ENCODE measurements around the gene CBFB.

Gene CBFB

DNA sequence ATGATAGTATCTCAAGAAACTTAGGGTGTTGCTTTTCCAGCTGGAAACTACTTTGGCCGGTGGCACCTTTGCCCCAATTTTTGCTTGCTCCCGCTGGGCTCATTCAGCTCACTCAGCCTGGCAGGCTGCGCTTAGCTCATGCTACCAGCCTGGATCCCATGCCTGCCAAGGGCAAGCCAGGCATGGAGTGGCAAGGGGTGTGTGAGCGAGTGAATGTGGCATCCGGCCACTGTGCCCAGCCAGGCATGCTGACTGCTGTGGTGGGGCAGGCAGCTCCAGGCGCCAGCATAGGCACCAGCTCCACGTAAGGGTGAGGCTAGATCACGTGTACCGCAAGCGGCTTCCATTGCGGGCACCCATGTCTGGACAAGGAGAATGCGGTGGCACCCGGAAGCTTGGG lies 112.4 kb downstream of the CBFB start:
- no peak for FAIRE-seq

DNA sequence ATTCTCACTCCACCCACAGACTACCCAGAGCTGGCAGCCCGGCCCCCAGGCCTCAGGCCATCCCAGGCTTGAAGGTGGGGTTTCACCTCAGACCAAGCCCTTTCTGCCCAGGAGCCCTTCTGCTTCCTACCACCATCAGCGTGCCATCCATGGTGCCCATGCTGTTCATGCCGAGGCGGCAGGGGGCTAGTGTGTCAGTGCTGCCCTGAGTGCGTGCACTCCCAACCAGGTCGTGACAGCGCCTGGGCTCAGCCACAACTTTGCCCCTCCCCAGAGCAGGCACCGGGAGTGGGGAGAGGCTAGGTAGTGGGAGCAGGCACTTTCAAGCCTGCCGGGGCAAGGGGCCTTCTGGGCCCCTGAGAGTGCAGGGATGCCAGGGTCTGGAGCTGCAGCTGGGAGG lies 113.4 kb downstream of the CBFB start:
- FAIRE-seq: no peak

DNA sequence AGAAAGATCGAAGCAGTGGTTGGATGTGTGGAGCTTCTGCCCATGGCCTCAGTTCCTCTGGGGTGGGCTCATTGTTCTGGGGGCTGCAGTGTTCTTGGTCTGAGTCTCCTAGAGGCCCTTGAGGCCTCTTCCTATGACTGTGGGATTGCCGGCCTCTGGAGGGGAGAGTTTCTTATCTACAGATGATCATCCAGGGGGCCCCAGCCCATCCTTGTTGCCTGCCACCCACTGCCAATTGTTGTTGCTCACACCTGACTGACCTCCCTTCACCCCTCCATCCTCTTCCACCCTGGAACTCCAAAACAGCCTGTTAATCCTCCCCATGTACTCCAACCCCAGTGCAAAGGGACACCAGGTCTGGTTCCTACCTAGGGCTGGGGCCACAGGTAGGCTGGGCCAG lies 116.0 kb downstream of the CBFB start:
- FAIRE-seq: no peak

DNA sequence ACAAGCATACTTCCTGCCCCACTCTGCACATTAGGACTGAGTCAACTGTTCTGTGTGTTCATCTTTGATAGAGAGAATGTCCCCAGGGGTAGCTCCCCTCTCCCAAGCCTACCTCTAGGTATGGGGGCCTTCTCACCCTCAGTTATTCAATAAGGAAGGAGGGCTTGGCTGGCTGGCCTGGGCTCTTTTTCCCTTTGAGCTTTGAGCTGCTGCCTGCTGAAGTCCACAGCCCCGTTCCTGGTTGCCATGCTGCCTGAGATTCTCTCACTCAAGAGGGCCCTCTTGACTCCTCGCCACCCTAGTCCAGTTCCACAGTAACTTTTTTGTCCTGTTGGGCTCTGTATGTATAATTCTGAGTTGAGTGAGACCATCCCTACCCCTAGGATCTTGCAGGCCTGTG lies 116.8 kb downstream of the CBFB start:
- no peak for FAIRE-seq

DNA sequence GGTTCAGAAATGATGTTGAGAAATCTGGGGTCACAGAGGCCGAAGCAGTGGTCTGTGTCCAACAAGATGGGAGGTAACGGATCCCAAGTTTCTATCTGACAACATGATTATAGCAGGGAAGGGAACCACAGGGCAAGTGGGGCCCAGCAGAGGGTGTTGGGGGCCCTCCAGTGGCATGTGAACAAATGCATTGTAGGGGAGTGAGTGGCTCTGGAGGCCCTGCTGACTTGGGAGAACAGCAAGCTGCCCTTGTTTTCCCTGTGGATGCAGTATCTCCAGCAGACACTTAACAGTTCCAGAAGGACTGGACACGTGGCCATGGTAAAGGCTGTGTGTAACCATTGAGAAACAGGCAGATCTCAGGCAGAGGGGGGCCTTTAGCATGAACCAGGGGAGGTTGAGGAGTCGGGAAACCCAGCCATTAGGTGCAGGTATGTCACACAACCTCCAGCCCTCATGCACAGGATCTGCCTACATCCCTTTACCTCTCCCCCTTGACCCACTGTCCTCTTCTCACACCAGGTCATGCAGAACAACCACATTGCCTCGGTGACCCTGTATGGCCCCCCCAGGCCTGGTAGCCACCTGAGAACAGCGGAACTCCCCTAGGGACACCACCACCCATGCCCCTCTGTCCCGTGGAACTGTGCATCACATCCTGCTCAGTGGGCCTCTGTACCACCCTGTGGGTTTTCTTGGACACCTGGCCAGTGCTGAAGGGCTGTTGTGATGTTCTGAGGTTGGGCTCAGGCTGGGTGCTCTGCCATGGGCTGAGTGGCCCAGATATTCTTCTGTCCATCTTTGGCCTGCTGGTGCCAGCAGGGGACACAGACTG lies 117.8 kb downstream of the CBFB start:
- no peak for FAIRE-seq

DNA sequence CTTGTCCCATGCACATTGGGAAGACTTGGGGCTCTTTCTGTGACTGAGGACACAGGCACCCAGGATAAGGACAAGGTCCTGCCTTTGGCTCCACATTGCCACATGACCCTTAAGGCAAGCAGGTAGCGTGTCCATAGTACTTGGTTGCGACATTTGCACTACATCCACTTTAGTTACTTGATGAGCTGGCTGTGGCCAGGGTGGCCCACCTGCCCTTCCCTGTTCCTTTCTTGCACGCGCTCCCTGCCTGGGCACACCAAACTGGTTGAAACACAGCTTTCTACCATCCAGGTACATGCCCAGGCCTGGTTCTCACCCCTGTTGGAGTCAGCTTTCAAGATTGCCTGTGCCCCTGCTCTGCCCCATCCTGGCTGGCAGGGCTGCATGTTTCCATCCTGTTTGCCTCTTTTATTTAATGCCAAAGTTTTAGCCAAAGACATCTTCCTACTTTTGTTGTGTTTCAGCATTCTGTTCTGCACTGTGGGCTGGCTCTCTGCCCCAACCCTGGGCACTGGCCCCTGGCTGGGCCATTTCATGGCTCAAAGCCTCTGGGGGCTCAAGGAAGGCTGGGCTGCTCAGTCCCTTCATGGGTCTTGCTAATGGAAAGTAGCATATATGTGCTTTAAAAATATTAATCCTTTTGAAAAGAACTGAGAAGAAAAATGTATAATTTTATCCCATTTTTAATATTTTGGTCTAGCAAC lies 118.6 kb downstream of the CBFB start:
- FAIRE-seq: no peak

DNA sequence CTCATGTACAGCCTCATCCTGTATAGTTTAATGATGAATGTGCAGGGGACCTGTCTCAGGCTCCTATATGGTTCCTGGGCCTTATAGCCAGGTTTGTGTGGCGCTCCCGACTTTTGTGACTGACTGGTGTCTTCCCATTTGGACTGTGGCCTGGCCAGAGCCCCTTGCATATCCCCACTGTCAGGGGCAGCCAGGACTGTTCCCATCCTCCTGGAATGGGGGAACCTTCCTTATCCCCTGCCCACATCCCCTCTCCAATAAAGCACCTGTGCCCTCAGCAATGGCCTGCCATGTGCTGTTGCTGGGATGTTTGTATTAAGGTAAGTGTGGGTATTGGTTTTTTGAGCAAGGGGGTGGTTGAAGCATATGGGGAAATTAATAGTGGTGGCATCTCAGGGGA lies 119.3 kb downstream of the CBFB start:
- no peak for FAIRE-seq

DNA sequence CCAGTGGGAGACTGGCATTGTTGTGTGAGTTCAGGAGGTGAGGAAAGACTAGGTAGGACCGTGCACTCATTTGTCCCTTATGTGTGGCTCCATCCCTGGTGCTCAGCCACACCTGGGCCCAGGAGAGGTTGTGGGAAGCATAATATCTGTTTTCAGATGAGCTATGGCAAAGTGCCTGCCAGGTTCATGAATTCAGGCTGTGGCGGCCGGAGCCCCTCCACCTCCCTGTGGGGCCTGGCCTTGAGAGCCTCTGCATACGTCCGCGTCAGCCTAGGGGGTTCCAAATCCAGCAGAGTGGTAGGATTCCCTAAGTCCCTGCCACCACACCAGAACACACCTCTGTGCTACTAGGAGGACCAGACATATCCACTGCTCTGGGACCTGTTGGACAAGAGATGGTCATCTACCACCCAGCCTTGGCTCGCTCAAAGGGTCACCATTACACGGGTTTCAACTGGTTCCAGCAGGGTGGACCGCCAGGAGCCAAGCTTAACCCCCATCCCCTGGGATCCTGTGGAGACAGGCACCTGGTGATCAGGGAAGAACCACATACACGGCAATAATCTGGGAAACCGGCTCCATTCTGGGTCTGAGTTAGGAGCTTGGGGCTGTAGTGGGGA lies 119.8 kb downstream of the CBFB start:
- FAIRE-seq: no peak

DNA sequence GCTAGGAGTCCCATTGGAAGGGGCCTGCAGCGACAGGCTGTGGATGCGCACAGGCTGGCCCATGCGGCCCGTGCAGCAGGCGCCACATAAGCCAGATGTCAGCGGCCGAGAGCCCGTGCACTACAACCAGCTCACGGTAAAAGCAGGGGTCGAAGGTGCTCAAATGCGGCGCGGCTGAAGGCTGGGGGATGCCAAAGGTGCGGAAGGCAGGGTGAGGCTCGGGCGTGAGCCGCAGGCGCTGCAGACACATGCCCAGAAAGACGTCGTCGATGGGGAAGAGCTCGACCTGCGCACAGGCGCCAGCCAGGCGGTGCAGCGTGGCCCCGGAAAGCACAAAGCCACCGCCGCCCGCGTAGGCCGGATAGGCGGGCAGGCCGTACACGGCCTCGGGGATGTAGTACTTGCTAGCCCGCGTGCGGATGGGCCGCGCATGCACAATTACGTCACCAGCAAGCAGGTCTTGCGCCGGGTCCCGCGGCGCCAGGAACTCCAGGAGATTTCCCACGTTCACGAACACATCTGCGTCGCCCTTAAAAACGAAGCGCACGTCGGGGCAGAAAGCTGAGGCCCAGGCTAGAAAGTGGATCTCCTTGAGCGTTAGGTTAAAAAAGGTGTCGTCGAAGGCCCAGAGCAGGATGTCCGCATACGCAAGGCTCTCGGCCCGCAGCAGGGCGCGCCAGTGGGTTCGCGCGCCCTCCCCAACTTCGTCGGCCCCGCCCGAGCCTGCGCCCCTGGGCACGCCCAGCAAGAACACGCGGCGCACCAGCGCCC lies 120.5 kb downstream of the CBFB start:
- FAIRE-seq: no peak

DNA sequence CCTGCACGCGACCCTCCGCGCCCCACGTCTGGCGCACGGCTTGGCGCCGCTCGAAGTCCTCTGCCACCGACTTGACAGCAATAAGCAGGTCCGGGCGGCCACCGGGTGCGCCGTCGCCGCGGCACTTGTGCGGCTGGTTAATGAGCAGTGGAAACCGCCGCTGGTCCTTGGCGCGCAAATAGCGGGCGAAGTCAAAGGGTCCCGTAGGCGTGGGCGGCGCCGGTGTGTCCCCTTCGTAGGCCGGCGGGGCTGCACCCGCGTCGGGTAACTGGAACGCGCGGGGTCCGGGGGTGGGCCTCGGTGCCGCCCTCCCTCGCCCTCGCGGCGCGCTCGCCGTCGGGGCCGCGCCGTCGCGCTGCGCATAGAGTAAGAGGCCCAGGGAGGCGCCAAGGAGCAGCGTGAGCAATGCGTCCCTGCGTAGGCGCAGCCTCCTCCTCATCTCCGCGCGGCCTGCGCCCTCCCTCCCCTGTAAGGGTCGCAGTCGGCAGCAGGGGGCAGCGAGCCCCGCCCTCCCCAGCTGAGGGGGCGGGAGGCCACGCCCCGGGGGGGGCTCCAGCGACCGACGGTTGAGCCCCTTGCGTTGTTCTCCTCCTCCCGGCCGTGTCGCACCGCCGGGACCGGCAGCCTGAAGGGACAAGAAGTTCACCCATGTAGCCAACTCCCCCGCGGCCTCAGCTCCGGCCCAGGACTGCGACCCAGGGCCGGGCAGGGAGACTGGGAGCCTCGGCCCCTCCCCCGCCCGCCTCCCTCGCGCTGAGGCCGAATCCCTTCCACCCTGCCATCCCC lies 121.3 kb downstream of the CBFB start:
- FAIRE-seq: no peak

All from colon (tissue), 2 donors.